Measurements from ENCODE around the gene TRIM40.
A peak's percentile ranks its signal among the peaks of the same experiment; 100 is the strongest.
"Not testable (repeated sequence)": the region's sequence is repeated elsewhere in the genome, so short reads cannot be mapped to it uniquely, and the experiment has no call there.

TRIM40 gene

DNA sequence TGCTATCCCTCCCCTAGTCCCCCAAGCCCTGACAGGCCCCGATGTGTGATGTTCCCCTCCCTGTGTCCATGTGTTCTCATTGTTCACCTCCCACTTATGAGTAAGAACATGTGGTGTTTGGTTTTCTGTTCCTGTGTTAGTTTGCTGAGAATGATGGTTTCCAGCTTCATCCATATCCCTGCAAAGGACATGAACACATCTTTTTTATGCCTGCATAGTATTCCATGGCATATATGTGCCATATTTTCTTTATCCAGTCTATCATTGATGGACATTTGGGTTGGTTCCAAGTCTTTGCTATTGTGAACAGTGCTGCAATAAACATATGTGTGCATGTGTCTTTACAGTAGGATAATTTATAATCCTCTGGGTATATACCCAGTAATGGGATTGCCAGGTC, 29.3 kb downstream of the TRIM40 start:
- not testable (repeated sequence) for DNase-seq

DNA sequence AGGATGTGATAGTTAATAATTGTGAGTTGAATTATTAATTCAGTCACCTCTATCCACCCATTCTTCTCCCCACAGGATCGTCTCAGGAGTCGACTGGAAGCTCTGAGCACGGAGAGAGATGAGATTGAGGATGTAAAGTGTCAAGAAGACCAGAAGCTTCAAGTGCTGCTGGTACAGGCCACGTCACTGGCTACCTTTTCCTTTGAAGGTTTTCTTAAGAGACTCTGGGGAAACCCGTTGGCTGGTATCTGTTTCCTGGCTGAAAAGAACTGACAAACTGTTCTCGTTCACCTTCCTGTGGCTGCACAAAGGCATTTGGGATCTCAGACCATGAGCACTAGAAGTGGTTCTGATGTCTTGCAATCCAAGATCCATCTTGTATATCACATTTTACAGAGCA, 31.2 kb downstream of the TRIM40 start:
- DNase-seq: no peak

DNA sequence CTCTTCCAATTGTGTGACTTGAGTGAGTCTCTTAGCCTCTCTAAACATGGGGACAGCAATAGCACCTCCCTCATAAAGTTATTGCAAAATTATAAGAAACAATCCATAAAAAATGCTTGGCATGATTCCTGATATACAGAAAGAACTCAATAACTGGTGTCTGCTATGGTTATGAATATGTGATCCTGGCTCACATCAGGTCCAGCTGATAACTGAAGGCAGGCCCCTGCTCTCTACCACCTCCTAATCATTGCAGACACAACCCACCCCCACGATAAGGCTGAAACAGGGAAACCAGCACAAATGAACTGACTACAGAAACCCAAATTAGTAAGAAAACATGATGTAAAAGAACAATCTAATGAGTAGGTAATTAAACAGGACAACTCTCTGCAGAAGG, 32.8 kb downstream of the TRIM40 start:
- peak; percentile 75 for DNase-seq

DNA sequence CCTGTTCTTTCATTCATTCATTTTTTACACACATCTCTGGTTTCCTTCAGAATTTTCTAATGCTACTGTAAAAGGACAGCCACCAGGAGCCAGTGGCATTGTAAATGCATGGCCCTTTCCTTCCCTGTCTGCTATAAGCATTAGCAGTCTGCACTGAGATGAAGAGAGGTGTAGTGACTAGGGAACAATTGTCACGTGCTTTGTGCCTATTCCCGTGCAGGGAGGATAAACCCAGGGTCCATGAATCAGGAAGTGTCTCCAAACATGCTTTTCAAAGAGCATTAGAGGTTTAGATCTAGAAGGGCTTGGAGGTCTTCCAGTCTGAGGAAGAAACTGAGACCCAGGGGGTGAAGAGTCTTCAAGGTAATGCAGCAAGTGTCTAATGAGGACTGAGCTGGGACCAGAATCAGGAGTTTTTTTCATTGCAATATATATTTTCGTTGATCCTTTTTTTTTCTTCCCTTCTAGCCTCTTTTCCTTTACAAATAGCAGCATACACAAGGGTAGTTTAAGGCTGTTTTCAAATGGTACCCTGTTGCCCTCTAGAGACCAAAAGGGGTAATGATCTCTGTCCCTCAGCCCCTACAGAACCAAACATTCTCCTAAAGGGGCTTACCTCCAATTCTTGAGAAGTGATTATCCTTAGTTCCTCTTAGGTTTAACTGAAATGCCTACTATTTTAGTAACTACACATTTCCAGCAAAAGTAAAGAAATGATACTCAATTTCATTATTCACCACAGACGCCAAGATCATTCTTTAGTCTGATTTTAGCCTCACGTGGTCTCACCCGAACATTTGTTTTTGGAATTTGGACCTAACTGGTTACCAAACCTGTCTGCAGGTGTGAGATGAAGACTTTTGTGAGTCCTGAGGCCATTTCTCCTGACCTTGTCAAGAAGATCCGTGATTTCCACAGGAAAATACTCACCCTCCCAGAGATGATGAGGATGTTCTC, 34.0 kb downstream of the TRIM40 start:
- peak; percentile 77 for DNase-seq

DNA sequence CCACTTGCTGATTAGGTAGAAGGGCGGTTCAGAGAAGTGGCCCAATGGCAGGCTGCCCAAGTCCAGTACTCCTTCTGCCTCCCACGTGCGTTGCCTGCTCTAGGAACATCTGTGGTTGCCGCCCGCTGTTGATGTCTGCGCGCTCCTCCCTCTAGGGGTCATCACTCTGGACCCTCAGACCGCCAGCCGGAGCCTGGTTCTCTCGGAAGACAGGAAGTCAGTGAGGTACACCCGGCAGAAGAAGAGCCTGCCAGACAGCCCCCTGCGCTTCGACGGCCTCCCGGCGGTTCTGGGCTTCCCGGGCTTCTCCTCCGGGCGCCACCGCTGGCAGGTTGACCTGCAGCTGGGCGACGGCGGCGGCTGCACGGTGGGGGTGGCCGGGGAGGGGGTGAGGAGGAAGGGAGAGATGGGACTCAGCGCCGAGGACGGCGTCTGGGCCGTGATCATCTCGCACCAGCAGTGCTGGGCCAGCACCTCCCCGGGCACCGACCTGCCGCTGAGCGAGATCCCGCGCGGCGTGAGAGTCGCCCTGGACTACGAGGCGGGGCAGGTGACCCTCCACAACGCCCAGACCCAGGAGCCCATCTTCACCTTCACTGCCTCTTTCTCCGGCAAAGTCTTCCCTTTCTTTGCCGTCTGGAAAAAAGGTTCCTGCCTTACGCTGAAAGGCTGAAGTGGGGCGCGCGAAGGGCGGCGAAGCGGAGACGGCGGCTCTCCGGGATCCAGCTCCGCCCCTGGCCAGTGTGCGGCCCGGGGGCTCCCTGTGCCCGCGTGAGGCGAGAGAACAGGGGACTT, 35.9 kb downstream of the TRIM40 start:
- DNase-seq: peak; percentile 66

DNA sequence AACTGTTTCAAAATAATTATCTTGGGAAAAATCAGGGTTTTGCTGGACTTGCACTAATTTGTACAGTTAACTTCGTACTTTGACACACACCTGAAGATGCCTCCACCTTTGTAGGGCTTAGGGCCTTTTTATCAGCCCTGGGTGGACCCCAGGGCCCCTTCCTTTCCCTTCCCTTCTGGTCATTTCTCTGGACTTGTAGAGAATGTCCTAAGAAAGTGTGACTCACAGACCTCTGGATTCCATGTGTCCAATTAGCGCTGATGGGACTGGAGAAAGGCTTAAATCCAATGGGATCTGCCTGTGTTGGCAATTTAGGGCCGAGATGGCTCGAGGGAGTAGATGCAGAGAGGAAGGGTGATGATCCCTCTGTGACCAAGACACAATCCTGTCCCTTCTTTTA, 36.7 kb downstream of the TRIM40 start:
- no peak for DNase-seq

DNA sequence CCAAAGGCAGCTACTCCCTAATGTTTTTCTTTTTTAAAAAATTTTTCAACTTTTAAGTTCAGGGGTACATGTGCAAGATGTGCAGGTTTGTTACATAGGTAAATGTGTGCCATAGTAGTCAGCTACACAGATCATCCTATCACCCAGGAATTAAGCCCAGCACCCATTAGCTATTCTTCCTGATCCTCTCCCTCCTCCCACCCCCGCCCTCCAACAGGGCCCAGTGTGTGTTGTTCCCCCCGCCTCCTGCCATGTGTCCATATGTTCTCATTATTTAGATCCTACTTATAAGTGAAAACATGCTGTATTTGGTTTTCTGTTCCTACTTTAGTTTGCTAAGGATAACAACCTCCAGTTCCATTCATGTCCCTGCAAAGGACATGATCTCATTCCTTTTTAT, 39.8 kb downstream of the TRIM40 start:
- DNase-seq: no peak

DNA sequence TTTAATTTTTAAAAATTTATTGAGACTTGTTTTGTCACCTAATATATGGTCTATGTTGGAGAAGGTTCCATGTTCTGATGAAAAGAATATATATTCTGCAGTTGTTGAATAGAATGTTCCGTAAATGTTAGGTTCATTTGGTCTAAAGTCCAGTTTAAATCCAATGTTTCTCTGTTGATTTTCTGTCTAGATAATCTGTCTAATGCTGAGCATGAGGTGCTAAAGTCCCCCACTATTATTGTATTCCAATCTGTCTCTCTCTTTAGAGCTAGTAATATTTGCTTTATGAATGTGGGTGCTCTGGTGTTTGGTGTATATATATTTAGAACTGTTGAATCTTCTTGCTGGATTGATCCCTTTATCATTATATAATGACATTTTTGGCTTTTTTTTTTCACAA, 42.9 kb downstream of the TRIM40 start:
- DNase-seq: no peak

DNA sequence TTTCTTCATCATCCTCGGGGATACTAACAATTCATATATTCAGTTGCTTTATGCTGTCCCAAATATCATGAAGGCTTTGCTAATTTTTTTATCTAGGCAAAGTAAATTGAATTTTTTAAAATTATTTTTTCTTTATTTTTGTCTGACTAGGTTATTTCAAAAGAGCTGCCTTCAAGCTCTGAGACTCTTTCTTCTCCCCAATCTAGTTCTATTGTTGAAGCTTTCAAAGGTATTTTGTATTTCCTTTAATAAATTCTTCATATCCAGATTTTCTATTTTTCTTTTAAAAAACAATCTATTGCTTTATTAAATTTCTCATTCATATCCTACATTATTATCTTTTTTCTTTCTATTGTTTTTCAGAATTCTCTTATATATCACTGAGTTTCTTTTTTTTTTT, 44.2 kb downstream of the TRIM40 start:
- no peak for DNase-seq

DNA sequence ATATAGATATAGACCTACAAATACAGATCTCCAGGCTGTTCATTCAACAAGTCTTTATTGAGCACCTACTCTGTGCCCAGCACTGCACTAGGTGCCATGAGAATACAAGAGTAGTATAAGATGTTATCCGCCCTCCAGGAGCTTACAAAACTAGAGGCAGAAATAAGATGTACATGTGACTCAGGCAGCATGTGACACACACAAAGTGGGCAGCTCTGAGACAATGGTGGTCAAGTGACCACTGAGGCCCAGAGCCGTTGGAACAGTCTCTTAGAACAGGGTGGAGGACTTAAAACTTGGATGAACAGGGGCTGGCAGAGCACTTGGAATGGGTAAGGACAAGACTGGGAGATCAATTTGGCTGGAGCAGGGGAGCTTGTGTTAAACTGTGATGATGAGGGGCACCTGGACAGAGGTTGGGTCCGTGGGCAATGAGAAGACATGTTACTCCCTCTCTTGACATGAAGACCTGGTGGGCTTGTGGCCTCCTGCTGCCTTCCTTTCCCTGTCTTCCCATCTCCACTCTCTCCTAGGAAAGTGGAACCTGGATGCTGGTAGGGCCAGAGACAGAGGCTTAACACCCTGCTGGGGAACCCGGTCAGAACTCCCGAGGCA, 48.6 kb downstream of the TRIM40 start:
- DNase-seq: no peak

DNA sequence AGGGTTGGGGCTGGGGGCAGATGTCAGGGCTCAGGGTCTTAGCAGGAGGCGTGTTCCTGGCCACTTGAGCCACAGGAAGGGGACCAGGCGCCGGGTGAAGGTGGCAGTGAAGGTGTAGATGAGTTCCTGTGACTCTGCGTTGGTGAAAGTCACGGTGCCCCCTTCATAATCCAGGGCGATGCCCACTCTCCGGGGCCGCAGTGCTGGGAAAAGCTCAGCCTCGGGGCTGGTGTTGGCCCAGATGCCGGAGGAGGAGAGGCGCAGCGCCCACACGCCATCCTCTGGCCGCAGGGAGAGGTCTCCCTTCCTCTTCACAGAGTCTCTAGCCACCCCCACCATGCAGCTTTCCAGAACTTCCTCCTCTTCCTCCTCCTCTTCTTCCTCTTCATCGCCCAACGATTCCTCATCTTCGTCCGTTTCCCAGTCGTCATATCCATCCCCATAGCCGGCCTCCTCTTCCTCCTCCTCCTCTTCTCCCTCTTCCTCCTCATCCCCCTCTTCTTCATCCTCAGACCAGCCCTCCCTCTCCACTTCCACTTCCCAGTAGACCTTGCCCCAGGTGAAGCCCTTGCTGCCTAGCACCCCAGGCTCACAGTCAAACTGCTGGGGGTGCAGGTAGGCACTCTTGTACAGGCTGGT, 50.0 kb downstream of the TRIM40 start:
- DNase-seq: no peak

DNA sequence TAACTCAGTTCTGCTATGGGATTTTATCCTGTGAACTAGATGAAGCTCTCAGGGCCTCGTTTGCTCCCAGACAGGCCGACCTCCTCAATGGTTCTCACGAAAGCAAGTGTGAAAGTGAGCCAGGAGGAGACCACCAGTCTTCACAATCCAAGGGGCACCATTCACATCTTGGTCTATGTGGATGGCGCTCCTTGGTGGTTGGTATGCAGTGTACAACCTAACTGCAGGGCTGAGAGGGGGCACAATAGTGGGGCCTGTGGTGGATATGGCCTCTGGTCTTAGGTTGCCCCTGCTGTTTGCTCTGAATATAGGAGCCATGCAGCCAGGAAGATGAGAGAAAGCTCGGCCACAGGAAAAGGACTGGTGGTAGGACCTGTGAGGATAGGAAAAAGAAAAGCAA, 52.6 kb downstream of the TRIM40 start:
- DNase-seq: no peak

DNA sequence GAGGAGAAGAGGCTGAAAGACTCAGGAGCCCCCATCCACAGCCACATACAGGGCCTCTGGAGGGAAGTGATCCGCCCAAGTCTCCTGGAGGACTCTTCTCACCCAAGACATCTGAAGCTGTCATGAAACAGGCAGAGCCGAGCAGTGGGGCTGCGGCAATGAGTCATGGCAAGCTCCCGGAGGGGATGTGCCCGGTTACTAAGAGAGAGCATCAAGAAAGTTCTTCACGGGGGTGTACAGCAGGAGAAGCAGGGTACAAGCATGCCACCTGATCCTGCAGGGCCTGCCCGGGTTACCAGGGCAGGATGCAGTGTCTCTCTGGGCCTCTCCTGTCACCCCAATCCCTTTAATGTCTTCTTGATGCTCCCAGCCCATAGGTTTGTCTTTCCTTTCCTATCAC, 56.1 kb downstream of the TRIM40 start:
- no peak for DNase-seq

DNA sequence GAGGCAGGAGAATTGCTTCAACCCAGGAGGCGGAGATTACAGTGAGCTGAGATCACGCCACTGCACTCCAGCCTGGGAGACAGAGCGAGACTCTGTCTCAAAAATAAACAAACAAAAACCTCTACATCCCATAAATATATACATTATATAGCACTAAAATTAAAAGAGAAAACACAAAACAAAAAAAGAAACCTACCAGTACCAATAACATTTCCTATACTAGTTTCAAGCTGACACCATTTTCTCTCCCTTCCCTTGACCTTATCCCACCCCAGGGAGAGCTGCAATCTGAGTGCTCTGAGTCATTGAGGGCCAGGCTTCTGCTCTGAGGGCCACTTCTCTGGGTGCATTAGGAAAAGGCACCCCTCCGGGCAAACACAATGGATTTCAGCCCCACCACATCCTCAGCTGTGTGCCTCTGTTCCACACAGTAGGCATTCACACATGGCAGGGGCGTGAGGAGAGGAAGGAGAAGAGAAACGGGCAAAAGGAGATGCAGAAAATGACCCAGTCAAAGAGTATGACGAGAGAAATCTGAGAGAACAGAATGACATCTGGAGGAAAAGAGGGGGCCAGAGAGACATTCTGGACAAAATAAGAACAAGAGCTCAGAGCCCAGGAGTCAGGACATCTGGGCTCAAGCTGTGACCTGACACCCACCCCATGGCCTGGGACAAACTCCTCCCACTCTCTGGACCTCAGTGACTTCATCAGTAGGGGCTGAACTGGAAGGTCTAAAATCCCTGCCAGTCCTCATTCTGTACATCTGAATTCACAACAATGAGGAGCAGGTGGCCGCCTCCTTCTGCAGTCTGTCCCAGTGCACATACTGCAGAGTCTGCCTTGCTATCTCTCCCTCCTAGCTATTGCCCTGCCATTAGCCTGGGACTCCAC, 59.1 kb downstream of the TRIM40 start:
- DNase-seq: no peak

DNA sequence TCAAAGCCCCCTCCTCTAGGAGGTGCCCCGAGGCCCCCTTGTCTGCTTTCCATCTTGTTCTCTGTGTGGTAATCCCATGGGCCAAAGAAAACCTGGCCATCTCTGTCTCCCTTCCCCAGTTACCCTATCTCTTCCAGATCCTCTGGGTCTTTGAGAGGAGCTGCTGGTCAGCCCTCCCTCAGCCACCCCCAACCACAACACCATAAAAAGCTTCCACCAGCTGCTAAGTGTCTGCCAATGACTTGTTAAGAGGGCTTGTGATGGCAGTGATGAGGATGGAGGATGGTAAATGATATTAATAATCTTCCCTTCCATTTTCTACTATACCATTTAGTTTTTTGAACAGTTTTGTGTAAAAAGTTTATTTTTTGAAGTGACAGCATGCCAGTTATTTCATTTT, 60.0 kb downstream of the TRIM40 start:
- DNase-seq: no peak

DNA sequence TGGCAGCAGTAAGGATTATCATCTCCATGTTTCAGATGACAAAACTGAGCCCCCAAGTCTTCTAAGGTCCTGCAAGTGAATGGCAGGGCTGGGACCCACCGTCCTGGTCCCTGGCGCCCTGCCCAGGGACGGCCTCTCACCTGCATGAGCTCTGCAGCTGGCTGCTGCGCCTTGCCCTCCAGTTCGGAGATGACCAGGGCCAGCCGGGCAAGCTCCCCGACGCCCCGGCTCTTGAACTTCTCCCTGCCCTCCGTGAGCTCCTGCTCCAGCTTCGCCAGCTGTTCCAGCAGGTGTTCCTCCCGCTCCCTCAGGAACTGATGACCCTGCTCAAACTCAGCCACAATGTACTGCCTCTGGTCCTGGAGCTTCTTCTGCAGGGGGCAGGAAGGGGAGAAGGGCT, 60.4 kb downstream of the TRIM40 start:
- DNase-seq: no peak
